ENCODE data around the gene CPNE4.

GRCh38 chr3:132017137-132017536 lies 17.7 kb downstream of the CPNE4 start:
- TF ChIP-seq EZH2phosphoT487 (IDR thresholded peaks at IDR 0.05; ENCODE audit: borderline replicate concordance, low read length) (no peak), CTCF (IDR thresholded peaks at IDR 0.05; ENCODE audit: low read depth, low read length, poor library complexity, severe bottlenecking) (no peak)

All from DOHH2 (cell line).